Activated CD4-positive, alpha-beta memory T cell treated with anti-CD3 and anti-CD28 coated beads, Interleukin-2, amount 10 ng/mL, durations not matched to agents 7 days and 5 days (primary cell): ENCODE data around the gene ASGR1. TPM values are rescaled to one million over a fixed set of nuclear protein-coding genes. Genes with fewer than 3 reads are reported as not detected.
A peak's percentile ranks its signal among the peaks of the same experiment; 100 is the strongest.
"Not testable (repeated sequence)": the region's sequence is repeated elsewhere in the genome, so short reads cannot be mapped to it uniquely, and the experiment has no call there.

Source experiments
- CTCF ChIA-PET: fragments of 350-600 bp; sonication (Branson Sonifier 250); formaldehyde crosslinking; loops from one replicate; lab custom pipeline; 2021; ENCODE audit warnings: antibody characterized with exemption, inconsistent platforms; lab: Charles Lee
- POLR2A ChIA-PET: fragments of 350-600 bp; sonication (Branson Sonifier 250); formaldehyde crosslinking; loops from one replicate; lab custom pipeline; 2021; ENCODE audit warnings: antibody characterized with exemption; lab: Charles Lee
- DNase-seq: peaks from one replicate; pipeline ENCODE4 v3.0.0-alpha.2; 2020
- H3K27ac Mint-ChIP-seq: one replicate; pipeline ENCODE4 v1.8.0; 2021; ENCODE audit warnings: mild to moderate bottlenecking, mixed read lengths
- H3K27me3 Mint-ChIP-seq: one replicate; pipeline ENCODE4 v1.8.0; 2021; ENCODE audit warnings: mixed read lengths
- H3K36me3 Mint-ChIP-seq: one replicate; pipeline ENCODE4 v1.8.0; 2021; ENCODE audit warnings: low read depth, mixed read lengths
- H3K4me1 Mint-ChIP-seq: one replicate; pipeline ENCODE4 v1.8.0; 2021; ENCODE audit warnings: mixed read lengths
- H3K4me3 Mint-ChIP-seq: one replicate; pipeline ENCODE4 v1.8.0; 2021; ENCODE audit warnings: mild to moderate bottlenecking, mixed read lengths
- H3K9me3 Mint-ChIP-seq: one replicate; pipeline ENCODE4 v1.8.0; 2021; ENCODE audit warnings: mixed read lengths
- total RNA-seq, 2 experiments: library from RNA; stranded (reverse); gene quantifications; one replicate each; pipeline ENCODE4 v1.2.3, GENCODE V29; 2021

ASGR1 gene
- total RNA-seq, 2 experiments from 2014 or later = 0.60 to 0.73 TPM

DNA sequence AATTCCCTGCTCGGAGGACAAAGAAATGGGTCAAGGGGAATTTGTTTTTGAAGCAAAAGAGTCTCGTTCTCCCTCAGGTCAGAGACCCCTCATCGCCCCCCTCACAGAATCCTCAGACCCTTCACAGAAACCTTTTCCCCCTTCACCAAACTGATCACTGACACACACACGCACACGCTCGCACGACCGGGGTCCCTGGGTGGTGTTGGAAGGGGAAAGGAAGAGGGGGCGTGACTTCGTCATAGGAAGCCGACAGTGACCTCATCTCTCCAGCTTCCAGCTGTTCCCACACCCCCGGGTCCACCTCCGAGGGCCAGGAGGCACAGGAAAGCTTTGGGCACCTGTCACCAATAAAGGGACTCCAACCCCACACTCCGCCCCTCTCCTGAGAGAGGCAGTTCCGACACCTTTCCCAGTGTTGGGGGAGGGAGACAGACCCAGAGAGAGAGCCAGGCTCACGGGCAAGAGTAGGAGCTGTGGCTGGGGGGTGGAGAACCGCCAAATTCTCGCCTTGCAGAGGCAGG, 1.2 kb downstream of the ASGR1 start:
- ChIA-PET CTCF (interaction anchor here (0.8 to 2.9 kb wide), 16 partner anchors 8 to 132 kb away, joined by 4 to 24 read pairs (median 6); no protein-coding TSS in a partner anchor), POLR2A (interaction anchor here (1.3 kb wide), 1 partner anchor 136 kb away, joined by 3 read pairs; no protein-coding TSS in a partner anchor)
- peaks cover 19% of the 10 kb centered on the region for H3K27me3 Mint-ChIP-seq
- DNase-seq = no peak
- H3K4me3 Mint-ChIP-seq = peak overlapping the region; percentile 25
- no peak overlapping the region for H3K27ac Mint-ChIP-seq
- H3K9me3 Mint-ChIP-seq = no peaks in the 10 kb centered on the region
- H3K36me3 Mint-ChIP-seq = no peaks in the 10 kb centered on the region
- H3K4me1 Mint-ChIP-seq = peaks cover 12% of the 10 kb centered on the region

DNA sequence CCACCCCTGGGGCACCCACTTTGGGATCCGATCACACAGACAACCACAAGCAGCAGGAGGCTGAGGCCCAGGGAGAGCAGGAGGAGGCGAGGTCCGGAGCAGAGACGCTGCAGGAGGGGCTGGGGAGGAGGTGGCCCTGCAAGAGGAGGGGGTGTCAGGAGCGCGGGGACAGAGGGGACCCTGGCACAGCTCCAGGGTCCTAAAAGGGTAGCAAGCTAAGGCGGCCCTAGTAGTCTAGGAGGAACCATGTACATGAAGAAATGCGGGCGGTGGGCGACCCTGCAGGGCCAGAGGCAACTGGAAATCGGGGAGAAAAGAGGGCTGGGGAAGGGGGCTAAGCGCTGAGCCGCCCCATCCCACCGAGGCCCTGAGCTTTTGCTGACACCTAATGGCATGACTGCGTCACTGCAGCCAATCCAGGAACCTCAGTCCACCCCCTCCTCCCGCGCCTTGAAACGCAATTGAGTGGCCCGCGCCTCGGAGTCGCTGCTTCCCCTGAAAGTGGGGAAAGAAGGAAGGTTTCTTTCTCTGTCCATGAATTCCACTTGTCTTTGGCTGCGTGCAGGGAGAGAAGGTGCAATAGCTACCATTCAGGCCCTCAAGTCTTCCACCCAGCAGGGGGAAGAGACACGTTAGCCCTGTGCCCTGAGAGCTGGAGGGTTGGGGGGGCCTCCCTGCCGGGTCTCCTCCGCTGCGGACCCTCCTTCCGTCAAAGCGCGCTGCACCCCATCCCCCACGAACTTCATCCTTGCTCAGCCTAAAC, 1.8 kb downstream of the ASGR1 start:
- Mint-ChIP-seq H3K4me1 (peaks cover 12% of the 10 kb centered on the region), H3K4me3 (peak overlapping the region; percentile 25), H3K27me3 (peaks cover 22% of the 10 kb centered on the region), H3K36me3 (no peaks in the 10 kb centered on the region), H3K9me3 (no peaks in the 10 kb centered on the region), H3K27ac (no peak overlapping the region)
- ChIA-PET POLR2A (interaction anchor here (0.9 to 1.3 kb wide), 2 partner anchors 30 to 135 kb away, joined by 3 to 4 read pairs; no protein-coding TSS in a partner anchor), CTCF (interaction anchor here (0.6 to 2.9 kb wide), 16 partner anchors 9 to 132 kb away, joined by 3 to 24 read pairs (median 6); no protein-coding TSS in a partner anchor)
- DNase-seq = peak; percentile 67

DNA sequence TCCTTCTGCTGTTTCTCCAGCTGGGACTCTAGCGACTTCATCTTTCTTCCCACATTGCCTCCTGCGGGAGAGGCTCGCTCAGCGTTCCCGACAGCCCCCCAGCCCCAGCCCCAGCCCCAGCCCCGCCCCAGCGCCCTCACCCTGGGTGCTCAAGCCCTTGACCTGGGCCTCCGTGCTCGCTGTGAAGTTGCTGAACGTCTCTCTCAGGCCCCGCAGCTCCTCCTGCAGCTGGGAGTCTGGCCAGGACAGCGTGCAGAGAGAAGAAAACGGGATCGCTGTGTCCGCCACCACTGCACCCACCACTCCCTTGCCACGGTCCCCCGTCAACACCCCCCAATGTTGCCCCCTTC, 2.4 kb downstream of the ASGR1 start:
- CTCF ChIA-PET = interaction anchor here (0.5 to 2.9 kb wide), 15 partner anchors 9 to 598 kb away, joined by 3 to 24 read pairs (median 6); no protein-coding TSS in a partner anchor
- H3K27ac Mint-ChIP-seq = no peak overlapping the region
- no peaks in the 10 kb centered on the region for H3K36me3 Mint-ChIP-seq
- no peaks in the 10 kb centered on the region for H3K9me3 Mint-ChIP-seq
- DNase-seq = no peak
- H3K27me3 Mint-ChIP-seq = peaks cover 24% of the 10 kb centered on the region
- no peak overlapping the region for H3K4me3 Mint-ChIP-seq
- POLR2A ChIA-PET = interaction anchor here (0.9 to 1.3 kb wide), 2 partner anchors 31 to 134 kb away, joined by 3 to 4 read pairs; no protein-coding TSS in a partner anchor
- H3K4me1 Mint-ChIP-seq = peaks cover 12% of the 10 kb centered on the region

DNA sequence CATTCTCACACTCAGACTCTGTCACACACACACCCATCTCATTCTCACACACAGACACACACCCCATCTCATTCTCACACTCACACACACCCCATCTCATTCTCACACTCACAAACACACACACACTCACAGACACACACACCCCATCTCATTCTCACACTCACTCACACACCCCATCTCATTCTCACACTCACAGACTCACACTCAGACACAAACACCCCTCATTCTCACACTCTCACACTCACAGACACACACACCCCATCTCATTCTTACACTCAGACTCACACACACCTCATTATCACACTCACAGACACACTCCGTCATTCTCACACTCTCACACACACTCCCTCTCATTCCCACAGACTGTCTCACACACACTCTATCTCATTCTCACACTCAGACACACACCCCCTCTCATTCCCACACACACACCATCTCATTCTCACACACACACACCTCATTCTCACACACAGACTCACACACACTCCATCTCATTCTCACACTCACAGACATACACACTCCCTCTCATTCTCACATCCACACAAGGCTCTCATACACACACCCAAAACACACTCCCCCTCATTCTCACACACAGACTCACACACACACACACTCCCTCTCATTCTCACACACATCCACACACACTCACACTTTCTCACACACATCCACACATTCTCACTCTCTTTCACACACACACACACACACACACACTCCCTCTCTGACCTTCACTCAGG, 2.9 kb downstream of the ASGR1 start:
- no peak for DNase-seq
- Mint-ChIP-seq H3K9me3 (no peaks in the 10 kb centered on the region), H3K27me3 (peaks cover 24% of the 10 kb centered on the region), H3K36me3 (no peaks in the 10 kb centered on the region), H3K4me1 (peaks cover 12% of the 10 kb centered on the region), H3K4me3 (no peak overlapping the region), H3K27ac (no peak overlapping the region)
- ChIA-PET POLR2A (no interaction called here), CTCF (interaction anchor here (0.5 to 2.9 kb wide), 10 partner anchors 8 to 599 kb away, joined by 3 to 24 read pairs (median 6); no protein-coding TSS in a partner anchor)

DNA sequence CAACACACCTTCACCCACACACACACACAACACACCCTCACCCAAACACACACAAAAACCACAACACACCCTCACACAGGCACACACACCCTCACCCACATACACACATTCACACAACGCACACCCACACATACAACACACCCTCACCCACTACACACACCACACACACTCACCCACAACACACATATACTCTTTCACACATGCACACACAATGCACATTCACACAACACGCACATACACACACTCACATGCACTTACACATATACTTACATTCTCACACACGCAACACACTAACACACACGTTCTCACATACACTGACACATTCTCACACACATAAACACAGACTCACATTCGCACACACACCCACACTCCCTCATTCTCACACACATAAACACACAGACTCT, 3.8 kb downstream of the ASGR1 start:
- H3K27me3 Mint-ChIP-seq = peaks cover 24% of the 10 kb centered on the region
- H3K27ac Mint-ChIP-seq = no peak overlapping the region
- H3K36me3 Mint-ChIP-seq = no peaks in the 10 kb centered on the region
- CTCF ChIA-PET = no interaction called here
- H3K9me3 Mint-ChIP-seq = no peaks in the 10 kb centered on the region
- DNase-seq = no peak
- no peak overlapping the region for H3K4me3 Mint-ChIP-seq
- POLR2A ChIA-PET = no interaction called here
- H3K4me1 Mint-ChIP-seq = peaks cover 12% of the 10 kb centered on the region

DNA sequence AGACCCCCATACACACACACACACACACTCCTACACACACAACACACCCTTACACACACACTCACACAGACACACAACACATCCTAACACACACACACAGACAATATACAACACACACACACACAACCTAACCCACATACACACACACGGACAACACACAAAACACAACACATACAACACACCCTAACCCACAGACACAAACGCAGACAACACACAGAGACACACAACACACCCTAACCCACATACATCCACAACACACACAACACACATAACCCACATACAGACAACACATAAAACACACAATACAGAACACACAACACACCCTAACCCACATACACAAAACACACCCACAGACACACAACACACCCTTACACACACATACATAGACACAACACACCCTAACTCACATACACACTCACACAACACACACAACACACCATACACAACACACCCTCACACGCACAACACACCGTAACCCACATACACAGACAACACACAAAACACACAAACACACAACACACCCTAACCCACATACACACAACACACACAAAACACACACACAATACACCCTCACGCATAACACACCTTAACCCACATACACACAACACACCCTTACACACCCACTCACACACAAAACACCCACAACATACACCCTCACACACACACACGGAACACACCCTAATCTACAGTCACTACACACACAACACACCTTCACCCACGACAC, 4.4 kb downstream of the ASGR1 start:
- Mint-ChIP-seq H3K4me3 (no peak overlapping the region), H3K27ac (no peak overlapping the region), H3K36me3 (no peaks in the 10 kb centered on the region), H3K27me3 (peaks cover 23% of the 10 kb centered on the region), H3K4me1 (peaks cover 12% of the 10 kb centered on the region), H3K9me3 (no peaks in the 10 kb centered on the region)
- ChIA-PET POLR2A (no interaction called here), CTCF (no interaction called here)
- no peak for DNase-seq

DNA sequence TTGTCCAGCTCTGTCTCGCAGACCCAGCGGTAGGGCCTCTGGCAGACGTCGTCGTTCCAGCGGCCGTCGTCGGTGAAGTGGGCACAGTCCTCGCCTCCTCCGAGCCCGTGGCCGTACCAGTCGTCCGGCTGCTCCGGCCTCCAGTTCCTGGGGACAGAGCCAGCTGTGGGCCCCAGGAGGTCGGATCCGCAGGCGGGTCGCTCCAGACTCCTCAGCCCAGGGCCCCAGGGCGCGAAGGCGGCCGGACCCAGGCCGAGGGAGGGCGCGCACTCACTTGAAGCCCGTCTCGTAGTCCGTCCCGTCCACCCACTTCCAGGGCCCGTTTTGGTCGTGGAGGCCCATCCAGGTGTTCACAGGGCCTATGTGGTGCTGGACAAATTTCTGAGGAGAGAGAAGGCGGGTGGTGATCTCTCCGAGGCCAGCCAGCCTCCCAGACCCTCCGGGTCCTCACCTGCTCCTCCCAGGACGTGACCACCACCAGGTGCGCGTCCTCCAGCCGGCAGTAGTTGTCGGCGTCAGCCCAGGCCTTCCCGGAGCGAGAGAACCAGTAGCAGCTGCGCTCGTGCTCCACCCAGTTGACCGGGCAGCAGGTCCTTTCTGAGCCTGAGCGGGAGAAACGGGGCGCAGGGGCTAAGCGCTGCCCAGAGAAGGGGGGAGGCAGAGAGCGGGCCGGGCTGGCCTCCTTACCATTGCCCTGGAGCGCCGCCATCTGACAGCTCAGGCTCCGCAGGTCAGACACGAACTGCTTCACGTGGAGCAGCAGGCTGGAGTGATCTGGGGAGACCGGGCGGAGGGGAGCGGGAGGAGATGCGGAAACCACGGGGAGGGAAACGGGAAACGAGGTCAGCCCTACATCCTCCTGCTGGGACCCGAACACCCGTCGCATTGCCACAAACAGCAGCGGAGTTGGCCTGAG, 5.2 kb downstream of the ASGR1 start:
- Mint-ChIP-seq H3K27me3 (peaks cover 19% of the 10 kb centered on the region), H3K27ac (no peak overlapping the region), H3K4me1 (peaks cover 15% of the 10 kb centered on the region), H3K9me3 (no peaks in the 10 kb centered on the region), H3K4me3 (no peak overlapping the region), H3K36me3 (no peaks in the 10 kb centered on the region)
- CTCF ChIA-PET = interaction anchor here (1.3 kb wide), 1 partner anchor 21 kb away, joined by 3 read pairs; no protein-coding TSS in a partner anchor
- POLR2A ChIA-PET = no interaction called here
- peak; percentile 69 for DNase-seq

DNA sequence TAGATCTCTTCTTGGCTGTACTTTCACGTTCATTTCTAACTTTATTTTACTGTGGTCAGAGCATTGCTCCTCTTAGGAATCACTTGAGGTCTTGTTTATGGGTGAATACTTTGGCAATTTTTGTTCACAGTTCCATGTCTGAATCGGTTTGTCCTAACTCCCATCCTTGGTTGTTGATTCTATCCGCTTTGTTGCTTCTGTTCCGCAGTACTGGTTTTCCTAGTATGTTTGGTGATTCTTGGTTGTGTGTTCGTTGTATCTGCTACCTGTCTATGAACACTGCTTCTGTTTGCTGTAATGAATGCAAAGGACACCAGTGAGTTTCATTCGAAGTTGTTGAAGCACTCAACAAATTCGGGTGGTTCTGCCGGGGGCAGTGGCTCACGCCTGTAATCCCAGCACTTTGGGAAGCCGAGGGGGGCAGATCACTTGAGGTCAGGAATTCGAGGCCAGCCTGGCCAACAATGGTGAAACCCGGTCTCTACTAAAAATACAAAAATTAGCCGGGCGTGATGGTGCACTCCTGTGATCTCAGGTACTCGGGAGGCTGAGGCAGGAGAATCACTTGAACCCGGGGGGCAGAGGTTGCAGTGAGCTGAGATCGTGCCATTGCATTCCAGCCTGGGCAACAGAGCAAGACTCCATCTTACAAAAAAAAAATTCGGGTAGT, 6.5 kb downstream of the ASGR1 start:
- H3K27ac Mint-ChIP-seq, DNase-seq, H3K4me1 Mint-ChIP-seq, H3K9me3 Mint-ChIP-seq, POLR2A ChIA-PET, H3K36me3 Mint-ChIP-seq, H3K4me3 Mint-ChIP-seq: not testable (repeated sequence)
- CTCF ChIA-PET = interaction anchor here (1.3 kb wide), 1 partner anchor 19 kb away, joined by 3 read pairs; no protein-coding TSS in a partner anchor
- H3K27me3 Mint-ChIP-seq = peaks cover 11% of the 10 kb centered on the region

DNA sequence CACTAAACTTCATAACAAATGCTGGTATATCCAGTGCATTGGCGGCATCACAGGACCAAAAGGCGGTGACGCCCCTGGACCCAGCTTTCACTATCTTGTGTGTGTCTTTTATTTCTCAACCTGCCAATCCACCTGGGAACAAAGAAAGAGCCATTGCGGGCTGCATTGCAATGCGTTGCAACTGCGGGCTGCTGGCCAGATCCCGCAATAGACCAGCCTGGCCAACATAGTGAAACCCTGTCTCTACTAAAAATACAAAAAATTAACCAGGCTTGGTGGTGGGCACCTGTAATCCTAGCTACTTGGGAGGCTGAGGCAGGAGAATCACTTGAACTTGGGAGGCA, 9.6 kb downstream of the ASGR1 start:
- POLR2A ChIA-PET, H3K9me3 Mint-ChIP-seq, H3K4me1 Mint-ChIP-seq, DNase-seq, H3K4me3 Mint-ChIP-seq, H3K27ac Mint-ChIP-seq, H3K36me3 Mint-ChIP-seq: not testable (repeated sequence)
- peaks cover 19% of the 10 kb centered on the region for H3K27me3 Mint-ChIP-seq
- CTCF ChIA-PET = interaction anchor here (1.1 kb wide), 1 partner anchor 124 kb away, joined by 4 read pairs; no protein-coding TSS in a partner anchor

DNA sequence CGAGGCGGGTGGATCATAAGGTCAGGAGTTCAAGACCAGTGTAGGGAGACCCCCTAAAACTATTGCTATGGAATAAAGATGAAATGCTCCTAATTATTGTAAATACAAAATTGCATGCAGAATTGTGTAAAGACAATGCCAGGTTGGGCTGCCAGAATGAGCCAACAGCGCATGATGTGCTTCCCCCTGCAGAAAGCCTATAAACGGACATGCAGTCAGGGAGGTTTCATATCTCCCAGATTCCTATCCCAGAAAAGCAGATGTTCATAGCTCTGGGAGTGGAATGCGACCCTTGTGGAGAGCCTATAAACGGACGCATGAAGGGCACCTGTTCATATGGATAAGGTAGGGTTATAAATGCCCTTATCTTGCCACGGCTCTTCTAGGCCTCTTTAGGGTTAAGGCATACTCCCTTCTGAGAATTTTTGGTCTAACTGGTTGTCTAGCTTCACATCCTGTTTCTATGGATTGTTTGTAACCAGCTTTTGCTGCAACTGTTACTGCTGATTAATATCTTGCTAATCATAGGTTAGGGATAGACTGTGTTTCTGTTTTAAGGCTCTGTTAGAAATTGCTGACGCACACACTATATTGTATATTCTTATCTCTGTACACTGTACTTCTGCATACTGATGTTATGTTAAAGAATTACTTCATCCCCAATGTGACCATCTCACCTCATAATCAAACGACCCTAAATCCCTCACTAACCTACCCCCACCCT, 10.2 kb downstream of the ASGR1 start:
- CTCF ChIA-PET = interaction anchor here (1.1 to 1.7 kb wide), 2 partner anchors 8 to 123 kb away, joined by 4 to 6 read pairs; no protein-coding TSS in a partner anchor
- H3K4me3 Mint-ChIP-seq, DNase-seq: not testable (repeated sequence)

DNA sequence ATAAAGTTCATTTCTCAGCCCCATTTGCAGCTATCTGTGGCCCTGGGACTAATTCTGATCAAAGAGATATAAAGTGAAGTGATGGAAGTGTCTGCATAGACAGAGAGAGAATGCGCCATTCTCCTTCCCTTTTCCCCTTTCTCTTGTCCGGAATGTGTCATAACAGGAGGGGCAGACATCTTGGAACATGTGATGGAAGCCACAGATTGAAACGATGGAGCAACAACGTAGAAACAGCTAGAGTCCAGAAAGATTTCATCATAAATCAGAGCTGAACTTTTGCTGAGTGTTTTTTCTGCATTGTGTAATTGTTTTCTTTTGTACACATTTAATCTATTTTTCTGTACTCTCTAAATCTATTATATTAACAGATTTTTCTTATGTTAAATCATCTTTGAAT, 11.3 kb downstream of the ASGR1 start:
- POLR2A ChIA-PET = no interaction called here
- peaks cover 22% of the 10 kb centered on the region for H3K27me3 Mint-ChIP-seq
- CTCF ChIA-PET = interaction anchor here (1.7 kb wide), 1 partner anchor 10 kb away, joined by 6 read pairs; no protein-coding TSS in a partner anchor
- H3K27ac Mint-ChIP-seq = no peak overlapping the region
- no peak for DNase-seq
- H3K9me3 Mint-ChIP-seq = no peaks in the 10 kb centered on the region
- no peak overlapping the region for H3K4me3 Mint-ChIP-seq
- H3K4me1 Mint-ChIP-seq = peaks cover 3% of the 10 kb centered on the region
- H3K36me3 Mint-ChIP-seq = no peaks in the 10 kb centered on the region

More for the DNA sequence above, 10.2 kb downstream of the ASGR1 start:
- H3K27ac Mint-ChIP-seq, H3K9me3 Mint-ChIP-seq, H3K4me1 Mint-ChIP-seq, POLR2A ChIA-PET, H3K36me3 Mint-ChIP-seq: not testable (repeated sequence)
- peaks cover 19% of the 10 kb centered on the region for H3K27me3 Mint-ChIP-seq
